PC-9 (cell line): ENCODE data around the gene ADAMTS2.

Source experiments
- EZH2 ChIP-seq: fragments of 200-600 bp; sonication (generic); IDR thresholded peaks from 2 replicates; pipeline ENCODE4 v1.8.0; 2017; ENCODE audit warnings: antibody characterized with exemption, low read depth
- TF ChIP-seq, protein P1 (sequence below): fragments of 200-600 bp; sonication (generic); conservative IDR thresholded peaks from 2 replicates; pipeline ENCODE4 v1.6.1; 2017; ENCODE audit warnings: mixed run types, antibody characterized with exemption, mild to moderate bottlenecking, moderate library complexity

- TF ChIP-seq EZH2, result no peak
- TF ChIP-seq, protein P1, sequence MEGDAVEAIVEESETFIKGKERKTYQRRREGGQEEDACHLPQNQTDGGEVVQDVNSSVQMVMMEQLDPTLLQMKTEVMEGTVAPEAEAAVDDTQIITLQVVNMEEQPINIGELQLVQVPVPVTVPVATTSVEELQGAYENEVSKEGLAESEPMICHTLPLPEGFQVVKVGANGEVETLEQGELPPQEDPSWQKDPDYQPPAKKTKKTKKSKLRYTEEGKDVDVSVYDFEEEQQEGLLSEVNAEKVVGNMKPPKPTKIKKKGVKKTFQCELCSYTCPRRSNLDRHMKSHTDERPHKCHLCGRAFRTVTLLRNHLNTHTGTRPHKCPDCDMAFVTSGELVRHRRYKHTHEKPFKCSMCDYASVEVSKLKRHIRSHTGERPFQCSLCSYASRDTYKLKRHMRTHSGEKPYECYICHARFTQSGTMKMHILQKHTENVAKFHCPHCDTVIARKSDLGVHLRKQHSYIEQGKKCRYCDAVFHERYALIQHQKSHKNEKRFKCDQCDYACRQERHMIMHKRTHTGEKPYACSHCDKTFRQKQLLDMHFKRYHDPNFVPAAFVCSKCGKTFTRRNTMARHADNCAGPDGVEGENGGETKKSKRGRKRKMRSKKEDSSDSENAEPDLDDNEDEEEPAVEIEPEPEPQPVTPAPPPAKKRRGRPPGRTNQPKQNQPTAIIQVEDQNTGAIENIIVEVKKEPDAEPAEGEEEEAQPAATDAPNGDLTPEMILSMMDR, result no peak
Measured at GRCh38 chr5:179199246-179199645, 146.0 kb downstream of the ADAMTS2 start.
